ENCODE data around the gene TSPAN12. TPM values are rescaled to one million over a fixed set of nuclear protein-coding genes. Genes with fewer than 3 reads are reported as not detected.

The TSPAN12 gene
- total and polyA plus RNA-seq, 7 experiments from 2014 or later = not detected

- no peaks in the 10 kb centered on the region for H3K4me1 Mint-ChIP-seq
- no peaks in the 10 kb centered on the region for H3K9me3 Mint-ChIP-seq
- no peak overlapping the region for H3K4me3 Mint-ChIP-seq
- intact Hi-C loops (cut with micrococcal nuclease) = no loop called here
- Histone ChIP-seq H3K4me3 (ENCODE audit: low read length) (no peak overlapping the region), H3K4me1 (ENCODE audit: control insufficient read depth in 2 of 2, insufficient read depth in 2 of 2, low read length in 2 of 2) (no peaks in the 10 kb centered on the region), H3K27me3 (ENCODE audit: control insufficient read depth in 2 of 2, insufficient read depth in 2 of 2, low read length in 2 of 2) (no peaks in the 10 kb centered on the region), H3K36me3 (ENCODE audit: control insufficient read depth in 2 of 3, insufficient read depth in 3 of 3, low read length in 3 of 3) (no peaks in the 10 kb centered on the region), H3K9me3 (ENCODE audit: control insufficient read depth in 2 of 3, low read length in 3 of 3) (no peaks in the 10 kb centered on the region), H3K27ac (ENCODE audit: low read depth, low read length) (no peak overlapping the region)
- no peak for DNase-seq
- H3K27ac Mint-ChIP-seq = no peak overlapping the region
- ATAC-seq = no peak
- POLR2A ChIA-PET = no interaction called here
- CTCF ChIA-PET = no interaction called here
- H3K27me3 Mint-ChIP-seq = peaks cover 0 to 9% (median 5%) of the 10 kb centered on the region in 5 donors
- no peaks in the 10 kb centered on the region for H3K36me3 Mint-ChIP-seq
Observed at GRCh38 chr7:120799147-120799546, 58.8 kb downstream of the TSPAN12 start.

GRCh38 chr7:120797026-120797645, 60.8 kb downstream of the TSPAN12 start:
- Histone ChIP-seq H3K27me3 (ENCODE audit: control insufficient read depth in 2 of 2, insufficient read depth in 2 of 2, low read length in 2 of 2) (no peaks in the 10 kb centered on the region), H3K9me3 (ENCODE audit: control insufficient read depth in 2 of 3, low read length in 3 of 3) (no peaks in the 10 kb centered on the region), H3K27ac (ENCODE audit: low read depth, low read length) (no peak overlapping the region), H3K4me3 (ENCODE audit: low read length) (no peak overlapping the region), H3K36me3 (ENCODE audit: control insufficient read depth in 2 of 3, insufficient read depth in 3 of 3, low read length in 3 of 3) (no peaks in the 10 kb centered on the region), H3K4me1 (ENCODE audit: control insufficient read depth in 2 of 2, insufficient read depth in 2 of 2, low read length in 2 of 2) (no peaks in the 10 kb centered on the region)
- no peaks in the 10 kb centered on the region for H3K4me1 Mint-ChIP-seq
- no peak overlapping the region for H3K27ac Mint-ChIP-seq
- H3K9me3 Mint-ChIP-seq = no peaks in the 10 kb centered on the region
- intact Hi-C loops (cut with micrococcal nuclease) = no loop called here
- no peak for ATAC-seq
- H3K27me3 Mint-ChIP-seq = peaks cover 5 to 10% (median 9%) of the 10 kb centered on the region in 5 donors
- no peak overlapping the region for H3K4me3 Mint-ChIP-seq
- ChIA-PET CTCF (no interaction called here), POLR2A (no interaction called here)
- no peaks in the 10 kb centered on the region for H3K36me3 Mint-ChIP-seq
- DNase-seq = no peak

DNA sequence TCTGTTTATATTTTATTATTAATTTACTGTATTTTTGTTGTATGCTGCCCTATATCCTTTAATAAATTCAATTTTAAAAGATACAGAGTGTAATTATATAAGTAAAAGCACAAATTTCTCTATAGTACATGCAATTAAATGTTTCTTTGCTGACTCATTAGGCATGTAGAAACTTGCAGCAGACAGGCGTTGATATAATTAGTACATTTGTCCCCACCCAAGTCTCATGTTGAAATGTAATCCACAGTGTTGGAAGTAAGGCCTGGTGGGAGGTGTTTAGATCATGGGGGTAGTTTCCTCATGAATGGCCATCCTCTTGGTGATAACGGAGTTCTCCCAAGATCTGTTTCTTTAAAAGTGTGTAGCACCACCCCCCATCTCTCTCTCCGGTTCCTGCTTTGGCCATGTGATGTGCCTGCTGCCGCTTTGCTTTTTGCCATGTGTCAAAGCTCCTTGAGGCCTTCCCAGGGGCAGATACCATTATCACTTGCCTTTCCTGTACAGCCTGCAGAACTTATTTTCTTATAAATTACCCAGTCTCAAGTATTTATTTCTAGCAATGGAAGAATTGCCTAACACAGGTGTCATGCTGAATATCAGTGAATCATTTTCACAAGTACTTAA, 63.7 kb downstream of the TSPAN12 start:
- no peaks in the 10 kb centered on the region for H3K4me1 Mint-ChIP-seq
- H3K27me3 ChIP-seq (ENCODE audit: control insufficient read depth in 2 of 2, insufficient read depth in 2 of 2, low read length in 2 of 2) = no peaks in the 10 kb centered on the region
- no peaks in the 10 kb centered on the region for H3K4me1 ChIP-seq (ENCODE audit: control insufficient read depth in 2 of 2, insufficient read depth in 2 of 2, low read length in 2 of 2)
- H3K27me3 Mint-ChIP-seq = peaks cover 0 to 10% (median 8%) of the 10 kb centered on the region in 5 donors
- ATAC-seq (no peak), DNase-seq (no peak)
- H3K4me3 Mint-ChIP-seq = no peak overlapping the region
- no peak overlapping the region for H3K27ac ChIP-seq (ENCODE audit: low read depth, low read length)
- H3K27ac Mint-ChIP-seq = no peak overlapping the region
- CTCF ChIA-PET = interaction anchor here (0.6 kb wide), 2 partner anchors 145 to 314 kb away, joined by 3 read pairs; no protein-coding TSS in a partner anchor
- intact Hi-C loops (cut with micrococcal nuclease) = no loop called here
- H3K36me3 ChIP-seq (ENCODE audit: control insufficient read depth in 2 of 3, insufficient read depth in 3 of 3, low read length in 3 of 3) = no peaks in the 10 kb centered on the region
- H3K36me3 Mint-ChIP-seq = no peaks in the 10 kb centered on the region
- H3K9me3 ChIP-seq (ENCODE audit: control insufficient read depth in 2 of 3, low read length in 3 of 3) = no peaks in the 10 kb centered on the region
- POLR2A ChIA-PET = no interaction called here
- no peak overlapping the region for H3K4me3 ChIP-seq (ENCODE audit: low read length)
- H3K9me3 Mint-ChIP-seq = no peaks in the 10 kb centered on the region

DNA sequence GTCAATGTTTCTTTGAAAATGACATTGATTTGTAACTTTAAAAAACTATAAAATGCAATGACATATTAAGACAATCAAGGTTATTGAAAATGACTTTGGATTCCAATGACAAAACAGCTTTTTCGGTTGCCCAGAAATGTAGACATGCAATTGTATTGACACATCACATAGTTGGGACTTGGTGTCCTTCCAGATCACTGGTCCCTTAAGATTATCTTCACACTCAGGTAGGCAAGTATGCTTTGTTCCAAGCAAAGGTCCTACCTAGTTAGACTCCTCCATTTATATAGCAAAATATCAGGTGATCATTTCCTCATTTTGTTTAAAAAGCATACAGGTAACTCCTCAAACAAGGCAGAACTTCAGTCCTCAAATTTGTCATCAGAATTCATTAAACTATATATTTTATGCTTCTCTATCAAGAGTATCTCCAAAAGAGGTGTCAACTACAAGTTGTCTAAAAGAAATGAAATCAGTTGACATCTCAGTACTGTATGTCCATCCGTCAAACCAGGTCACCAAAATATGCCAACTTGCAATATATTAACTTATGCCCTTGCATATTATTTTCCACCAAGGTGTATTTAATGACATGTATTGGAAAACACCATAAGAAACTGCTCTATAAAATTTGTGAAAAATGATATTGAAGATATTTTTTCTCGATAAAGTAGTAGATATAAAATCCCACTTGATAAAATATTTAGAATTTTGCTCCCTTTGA, 64.6 kb downstream of the TSPAN12 start:
- DNase-seq (no peak), ATAC-seq (no peak)
- POLR2A ChIA-PET = no interaction called here
- no peaks in the 10 kb centered on the region for H3K27me3 ChIP-seq (ENCODE audit: control insufficient read depth in 2 of 2, insufficient read depth in 2 of 2, low read length in 2 of 2)
- intact Hi-C loops (cut with micrococcal nuclease) = loop anchor here in 1 of 2 donors (2.0 kb wide), 2 partner anchors 147 to 1201 kb away; no protein-coding TSS in a partner anchor
- H3K4me1 Mint-ChIP-seq = no peaks in the 10 kb centered on the region
- H3K27ac Mint-ChIP-seq = no peak overlapping the region
- H3K4me3 Mint-ChIP-seq = no peak overlapping the region
- H3K27ac ChIP-seq (ENCODE audit: low read depth, low read length) = no peak overlapping the region
- peaks cover 0 to 10% (median 5%) of the 10 kb centered on the region in 5 donors for H3K27me3 Mint-ChIP-seq
- H3K9me3 Mint-ChIP-seq = no peaks in the 10 kb centered on the region
- CTCF ChIA-PET = interaction anchor here (1.2 to 2.2 kb wide), 3 partner anchors 10 to 12 kb away, joined by 3 to 5 read pairs (median 5); no protein-coding TSS in a partner anchor
- no peak overlapping the region for H3K4me3 ChIP-seq (ENCODE audit: low read length)
- no peaks in the 10 kb centered on the region for H3K9me3 ChIP-seq (ENCODE audit: control insufficient read depth in 2 of 3, low read length in 3 of 3)
- no peaks in the 10 kb centered on the region for H3K36me3 Mint-ChIP-seq
- no peaks in the 10 kb centered on the region for H3K36me3 ChIP-seq (ENCODE audit: control insufficient read depth in 2 of 3, insufficient read depth in 3 of 3, low read length in 3 of 3)
- H3K4me1 ChIP-seq (ENCODE audit: control insufficient read depth in 2 of 2, insufficient read depth in 2 of 2, low read length in 2 of 2) = no peaks in the 10 kb centered on the region

DNA sequence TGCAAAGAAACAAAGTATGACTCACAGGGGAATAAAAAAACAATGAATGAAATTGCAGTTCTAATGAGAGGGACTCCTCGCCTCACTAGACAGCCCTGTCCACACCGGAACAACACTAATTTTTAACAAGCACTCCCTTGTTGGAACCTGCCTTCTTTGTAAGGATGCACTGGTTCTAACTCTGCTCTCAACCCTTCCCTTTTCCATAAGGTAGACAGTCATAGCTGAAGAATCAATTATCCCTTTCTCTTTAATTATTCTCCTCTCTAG, 65.1 kb downstream of the TSPAN12 start:
- no peaks in the 10 kb centered on the region for H3K36me3 ChIP-seq (ENCODE audit: control insufficient read depth in 2 of 3, insufficient read depth in 3 of 3, low read length in 3 of 3)
- no peak overlapping the region for H3K27ac ChIP-seq (ENCODE audit: low read depth, low read length)
- intact Hi-C loops (cut with micrococcal nuclease) = loop anchor here (1.0 to 2.0 kb wide), 5 partner anchors 148 to 1202 kb away; no protein-coding TSS in a partner anchor
- H3K4me3 Mint-ChIP-seq = no peak overlapping the region
- ChIA-PET POLR2A (no interaction called here), CTCF (interaction anchor here (0.7 to 2.2 kb wide), 5 partner anchors 10 to 298 kb away, joined by 3 to 5 read pairs (median 5); no protein-coding TSS in a partner anchor)
- H3K27ac Mint-ChIP-seq = no peak overlapping the region
- H3K9me3 ChIP-seq (ENCODE audit: control insufficient read depth in 2 of 3, low read length in 3 of 3) = no peaks in the 10 kb centered on the region
- H3K27me3 Mint-ChIP-seq = peaks cover 0 to 10% (median 5%) of the 10 kb centered on the region in 5 donors
- H3K36me3 Mint-ChIP-seq = no peaks in the 10 kb centered on the region
- H3K4me1 ChIP-seq (ENCODE audit: control insufficient read depth in 2 of 2, insufficient read depth in 2 of 2, low read length in 2 of 2) = no peaks in the 10 kb centered on the region
- H3K27me3 ChIP-seq (ENCODE audit: control insufficient read depth in 2 of 2, insufficient read depth in 2 of 2, low read length in 2 of 2) = no peaks in the 10 kb centered on the region
- DNase-seq (no peak), ATAC-seq (no peak)
- H3K9me3 Mint-ChIP-seq = no peaks in the 10 kb centered on the region
- no peak overlapping the region for H3K4me3 ChIP-seq (ENCODE audit: low read length)
- no peaks in the 10 kb centered on the region for H3K4me1 Mint-ChIP-seq

DNA sequence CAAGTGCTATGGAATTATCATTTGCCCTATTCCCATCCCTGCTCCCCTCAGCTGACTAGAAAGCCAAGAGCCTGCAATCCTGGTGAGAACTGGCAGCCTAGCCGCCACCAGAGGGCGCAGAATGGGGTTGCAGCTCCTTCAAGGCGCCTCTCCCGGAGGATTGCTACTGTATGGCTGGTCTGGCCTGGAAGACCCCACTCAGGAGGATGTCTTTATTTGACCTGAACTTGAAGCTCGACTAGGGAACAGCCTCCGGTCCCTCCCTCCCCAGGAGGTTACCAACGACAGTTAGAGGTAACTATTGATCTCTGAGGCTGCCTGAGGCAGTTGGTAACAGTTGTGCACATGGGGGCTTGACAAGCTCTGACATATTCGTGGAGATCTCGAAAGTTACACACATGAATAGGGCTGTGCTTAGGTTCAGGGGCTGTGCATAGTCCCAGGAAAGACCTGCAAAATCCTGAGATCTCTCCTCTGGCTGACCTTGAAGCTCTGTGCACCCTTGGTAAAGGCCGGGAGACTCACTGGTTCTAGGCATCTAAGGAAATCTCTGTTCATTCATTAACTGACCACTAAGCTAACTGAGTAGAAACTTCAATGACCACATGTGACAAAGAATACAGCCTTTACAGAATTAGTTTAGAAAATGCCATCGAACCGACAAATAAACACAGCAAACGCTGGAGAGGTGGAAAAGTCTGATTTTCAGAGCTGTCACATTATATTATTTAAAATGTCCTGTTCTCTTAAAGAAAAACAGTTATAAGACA, 65.7 kb downstream of the TSPAN12 start:
- H3K9me3 Mint-ChIP-seq = no peaks in the 10 kb centered on the region
- no peaks in the 10 kb centered on the region for H3K4me1 Mint-ChIP-seq
- H3K27ac ChIP-seq (ENCODE audit: low read depth, low read length) = no peak overlapping the region
- H3K36me3 ChIP-seq (ENCODE audit: control insufficient read depth in 2 of 3, insufficient read depth in 3 of 3, low read length in 3 of 3) = no peaks in the 10 kb centered on the region
- DNase-seq = peak; percentile 6 to 63 (median 21)
- intact Hi-C loops (cut with micrococcal nuclease) = loop anchor here (1.0 to 2.0 kb wide), 5 partner anchors 149 to 1203 kb away; no protein-coding TSS in a partner anchor
- no peaks in the 10 kb centered on the region for H3K9me3 ChIP-seq (ENCODE audit: control insufficient read depth in 2 of 3, low read length in 3 of 3)
- H3K4me1 ChIP-seq (ENCODE audit: control insufficient read depth in 2 of 2, insufficient read depth in 2 of 2, low read length in 2 of 2) = no peaks in the 10 kb centered on the region
- peaks cover 0 to 10% (median 5%) of the 10 kb centered on the region in 5 donors for H3K27me3 Mint-ChIP-seq
- H3K27me3 ChIP-seq (ENCODE audit: control insufficient read depth in 2 of 2, insufficient read depth in 2 of 2, low read length in 2 of 2) = no peaks in the 10 kb centered on the region
- H3K27ac Mint-ChIP-seq = no peak overlapping the region
- no peak overlapping the region for H3K4me3 ChIP-seq (ENCODE audit: low read length)
- no peak overlapping the region for H3K4me3 Mint-ChIP-seq
- ChIA-PET POLR2A (no interaction called here), CTCF (interaction anchor here (0.7 to 2.2 kb wide), 5 partner anchors 9 to 299 kb away, joined by 3 to 5 read pairs (median 5); no protein-coding TSS in a partner anchor)
- ATAC-seq = peak; percentile 77
- no peaks in the 10 kb centered on the region for H3K36me3 Mint-ChIP-seq
